HepG2 (cell line): ENCODE measurements around the gene PPM1M. TPM values are rescaled to one million over a fixed set of nuclear protein-coding genes. Genes with fewer than 3 reads are reported as not detected.
A peak's percentile ranks its signal among the peaks of the same experiment; 100 is the strongest.

Experiments used
- IRX3 ChIP-seq: sonication (generic); formaldehyde crosslinking; IDR thresholded peaks from 2 replicates; pipeline ENCODE4 v1.8.1; 2023; ENCODE audit warnings: mild to moderate bottlenecking, low read depth, missing genetic modification reagents, borderline replicate concordance
- KAT8 ChIP-seq: IDR thresholded peaks from 2 replicates; pipeline ENCODE4 v1.6.1; 2016; ENCODE audit warnings: missing genetic modification reagents, missing compliant biosample characterization
- MYC ChIP-seq: sonication (generic); formaldehyde crosslinking; IDR thresholded peaks from 2 replicates; pipeline ENCODE4 v1.9.0; 2021; ENCODE audit warnings: missing genetic modification reagents, borderline replicate concordance
- SMAD3 ChIP-seq: sonication (generic); formaldehyde crosslinking; IDR thresholded peaks from 2 replicates; pipeline ENCODE4 v1.4.0; 2020; ENCODE audit warnings: missing genetic modification reagents
- TEAD3 ChIP-seq: optimal IDR thresholded peaks from 2 replicates; pipeline ENCODE3; 2016; ENCODE audit warnings: borderline replicate concordance
- ZNF292 ChIP-seq: sonication (generic); formaldehyde crosslinking; IDR thresholded peaks from 2 replicates; pipeline ENCODE4 v1.8.1; 2022; ENCODE audit warnings: mild to moderate bottlenecking, low read depth, missing genetic modification reagents, borderline replicate concordance
- ZNF34 ChIP-seq: sonication (generic); formaldehyde crosslinking; IDR thresholded peaks from 2 replicates; pipeline ENCODE4 v1.4.0; 2020; ENCODE audit warnings: mild to moderate bottlenecking, missing genetic modification reagents, borderline replicate concordance
- ZNF577 ChIP-seq: sonication (generic); formaldehyde crosslinking; IDR thresholded peaks from 2 replicates; pipeline ENCODE4 v1.4.0; 2020; ENCODE audit warnings: mild to moderate bottlenecking, low read depth, missing genetic modification reagents, borderline replicate concordance
- ZNF619 ChIP-seq: sonication (generic); formaldehyde crosslinking; IDR thresholded peaks from 2 replicates; pipeline ENCODE4 v1.4.0; 2020; ENCODE audit warnings: mild to moderate bottlenecking, missing genetic modification reagents
- ZNF839 ChIP-seq: sonication (generic); formaldehyde crosslinking; IDR thresholded peaks from 2 replicates; pipeline ENCODE4 v1.4.0; 2020; ENCODE audit warnings: missing genetic modification reagents, mild to moderate bottlenecking, borderline replicate concordance
- polyA plus RNA-seq, 8 experiments: library from polyadenylated mRNA; depleted of rRNA in 3 of 8; stranded (reverse) in 7 of 8; unstranded in 1 of 8; fragments of >200 nt; fragmentation: Illumina TruSeq in 4 of 8; extraction: Trizol in 4 of 8; gene quantifications; 2 replicates each; pipeline versions ENCODE4 v1.2.1 to v1.2.3, GENCODE V29; 2011 to 2016; ENCODE audit warnings: low read depth in 4 of 8, missing spikeins in 1 of 8, mixed read lengths in 1 of 8; ENCODE audit not compliant: insufficient read depth in 1 of 8
- total RNA-seq, 5 experiments: library from RNA; depleted of rRNA; stranded (reverse); fragments of >200 nt; fragmentation: Illumina TruSeq; extraction: Trizol; gene quantifications; 2 replicates each; pipeline ENCODE4 v1.2.3, GENCODE V29; 2016; ENCODE audit warnings: low read depth in 1 of 5
- TF ChIP-seq, protein P1 (sequence below): IDR thresholded peaks from 2 replicates; pipeline ENCODE4 v1.6.1; 2016; ENCODE audit warnings: low read depth, control low read depth
- TF ChIP-seq, protein P2 (sequence below): sonication (generic); formaldehyde crosslinking; IDR thresholded peaks from 2 replicates; pipeline ENCODE4 v1.4.0; 2020; ENCODE audit warnings: missing genetic modification reagents, borderline replicate concordance
- TF ChIP-seq, protein P3 (sequence below): sonication (generic); formaldehyde crosslinking; IDR thresholded peaks from 2 replicates; pipeline ENCODE4 v1.9.0; 2021; ENCODE audit warnings: missing genetic modification reagents, mild to moderate bottlenecking, borderline replicate concordance
- TF ChIP-seq, protein P4 (sequence below): sonication (generic); formaldehyde crosslinking; IDR thresholded peaks from 2 replicates; pipeline ENCODE4 v1.4.0; 2020; ENCODE audit warnings: mild to moderate bottlenecking, missing genetic modification reagents, borderline replicate concordance

The PPM1M gene
- total and polyA plus RNA-seq, 2 of the 13 experiments (the other 11 are each of a cell fraction or from before 2014, with no cell fraction given) = 2.5 to 5.9 TPM

DNA sequence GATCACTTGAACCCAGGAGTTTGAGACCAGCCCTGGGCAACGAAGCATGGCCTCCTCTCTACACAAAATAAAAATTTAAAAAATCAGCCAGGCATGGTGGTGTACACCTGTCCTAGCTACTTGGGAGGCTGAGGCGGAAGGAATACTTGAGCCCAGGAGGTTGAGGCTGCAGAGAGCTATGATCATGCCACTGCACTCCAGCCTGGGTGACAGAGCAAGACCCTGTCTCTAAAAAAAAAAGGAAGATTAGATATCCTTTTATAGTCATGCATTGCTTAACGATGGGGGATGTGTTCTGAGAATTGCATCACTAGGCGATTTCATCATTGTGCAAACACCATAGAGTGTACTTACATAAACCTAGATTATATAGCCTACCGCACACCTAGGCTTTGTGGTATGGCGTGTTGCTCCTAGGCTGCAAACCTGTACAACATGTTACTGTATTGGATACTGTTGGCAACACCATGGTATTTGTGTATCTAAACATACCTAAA is 35.0 kb upstream of the PPM1M start (continued):
- TF ChIP-seq, protein P1, sequence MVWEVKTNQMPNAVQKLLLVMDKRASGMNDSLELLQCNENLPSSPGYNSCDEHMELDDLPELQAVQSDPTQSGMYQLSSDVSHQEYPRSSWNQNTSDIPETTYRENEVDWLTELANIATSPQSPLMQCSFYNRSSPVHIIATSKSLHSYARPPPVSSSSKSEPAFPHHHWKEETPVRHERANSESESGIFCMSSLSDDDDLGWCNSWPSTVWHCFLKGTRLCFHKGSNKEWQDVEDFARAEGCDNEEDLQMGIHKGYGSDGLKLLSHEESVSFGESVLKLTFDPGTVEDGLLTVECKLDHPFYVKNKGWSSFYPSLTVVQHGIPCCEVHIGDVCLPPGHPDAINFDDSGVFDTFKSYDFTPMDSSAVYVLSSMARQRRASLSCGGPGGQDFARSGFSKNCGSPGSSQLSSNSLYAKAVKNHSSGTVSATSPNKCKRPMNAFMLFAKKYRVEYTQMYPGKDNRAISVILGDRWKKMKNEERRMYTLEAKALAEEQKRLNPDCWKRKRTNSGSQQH = peak; percentile 84; the same call in 1 of the 2 replicates
- TF ChIP-seq ZNF839 (CRISPR knock-in tag) (no peak), SMAD3 (CRISPR knock-in tag) (peak; percentile 92; the same call in 1 of the 2 replicates), ZNF34 (CRISPR knock-in tag) (0 out of 2 replicates have a peak, but pooled peaks have one; percentile 49), ZNF619 (no peak), ZNF292 (no peak), ZNF577 (CRISPR knock-in tag) (no peak), MYC (CRISPR knock-in tag) (no peak), TEAD3 (CRISPR knock-in tag) (peak; percentile 73), KAT8 (peak; percentile 85; the same call in 1 of the 2 replicates), IRX3 (peak; percentile 45; the same call in 1 of the 2 replicates)
- TF ChIP-seq, protein P2, sequence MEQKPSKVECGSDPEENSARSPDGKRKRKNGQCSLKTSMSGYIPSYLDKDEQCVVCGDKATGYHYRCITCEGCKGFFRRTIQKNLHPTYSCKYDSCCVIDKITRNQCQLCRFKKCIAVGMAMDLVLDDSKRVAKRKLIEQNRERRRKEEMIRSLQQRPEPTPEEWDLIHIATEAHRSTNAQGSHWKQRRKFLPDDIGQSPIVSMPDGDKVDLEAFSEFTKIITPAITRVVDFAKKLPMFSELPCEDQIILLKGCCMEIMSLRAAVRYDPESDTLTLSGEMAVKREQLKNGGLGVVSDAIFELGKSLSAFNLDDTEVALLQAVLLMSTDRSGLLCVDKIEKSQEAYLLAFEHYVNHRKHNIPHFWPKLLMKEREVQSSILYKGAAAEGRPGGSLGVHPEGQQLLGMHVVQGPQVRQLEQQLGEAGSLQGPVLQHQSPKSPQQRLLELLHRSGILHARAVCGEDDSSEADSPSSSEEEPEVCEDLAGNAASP (CRISPR knock-in tag) = peak; percentile 88
- TF ChIP-seq, protein P3, sequence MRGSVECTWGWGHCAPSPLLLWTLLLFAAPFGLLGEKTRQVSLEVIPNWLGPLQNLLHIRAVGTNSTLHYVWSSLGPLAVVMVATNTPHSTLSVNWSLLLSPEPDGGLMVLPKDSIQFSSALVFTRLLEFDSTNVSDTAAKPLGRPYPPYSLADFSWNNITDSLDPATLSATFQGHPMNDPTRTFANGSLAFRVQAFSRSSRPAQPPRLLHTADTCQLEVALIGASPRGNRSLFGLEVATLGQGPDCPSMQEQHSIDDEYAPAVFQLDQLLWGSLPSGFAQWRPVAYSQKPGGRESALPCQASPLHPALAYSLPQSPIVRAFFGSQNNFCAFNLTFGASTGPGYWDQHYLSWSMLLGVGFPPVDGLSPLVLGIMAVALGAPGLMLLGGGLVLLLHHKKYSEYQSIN (CRISPR knock-in tag) = no peak
- TF ChIP-seq, protein P4, sequence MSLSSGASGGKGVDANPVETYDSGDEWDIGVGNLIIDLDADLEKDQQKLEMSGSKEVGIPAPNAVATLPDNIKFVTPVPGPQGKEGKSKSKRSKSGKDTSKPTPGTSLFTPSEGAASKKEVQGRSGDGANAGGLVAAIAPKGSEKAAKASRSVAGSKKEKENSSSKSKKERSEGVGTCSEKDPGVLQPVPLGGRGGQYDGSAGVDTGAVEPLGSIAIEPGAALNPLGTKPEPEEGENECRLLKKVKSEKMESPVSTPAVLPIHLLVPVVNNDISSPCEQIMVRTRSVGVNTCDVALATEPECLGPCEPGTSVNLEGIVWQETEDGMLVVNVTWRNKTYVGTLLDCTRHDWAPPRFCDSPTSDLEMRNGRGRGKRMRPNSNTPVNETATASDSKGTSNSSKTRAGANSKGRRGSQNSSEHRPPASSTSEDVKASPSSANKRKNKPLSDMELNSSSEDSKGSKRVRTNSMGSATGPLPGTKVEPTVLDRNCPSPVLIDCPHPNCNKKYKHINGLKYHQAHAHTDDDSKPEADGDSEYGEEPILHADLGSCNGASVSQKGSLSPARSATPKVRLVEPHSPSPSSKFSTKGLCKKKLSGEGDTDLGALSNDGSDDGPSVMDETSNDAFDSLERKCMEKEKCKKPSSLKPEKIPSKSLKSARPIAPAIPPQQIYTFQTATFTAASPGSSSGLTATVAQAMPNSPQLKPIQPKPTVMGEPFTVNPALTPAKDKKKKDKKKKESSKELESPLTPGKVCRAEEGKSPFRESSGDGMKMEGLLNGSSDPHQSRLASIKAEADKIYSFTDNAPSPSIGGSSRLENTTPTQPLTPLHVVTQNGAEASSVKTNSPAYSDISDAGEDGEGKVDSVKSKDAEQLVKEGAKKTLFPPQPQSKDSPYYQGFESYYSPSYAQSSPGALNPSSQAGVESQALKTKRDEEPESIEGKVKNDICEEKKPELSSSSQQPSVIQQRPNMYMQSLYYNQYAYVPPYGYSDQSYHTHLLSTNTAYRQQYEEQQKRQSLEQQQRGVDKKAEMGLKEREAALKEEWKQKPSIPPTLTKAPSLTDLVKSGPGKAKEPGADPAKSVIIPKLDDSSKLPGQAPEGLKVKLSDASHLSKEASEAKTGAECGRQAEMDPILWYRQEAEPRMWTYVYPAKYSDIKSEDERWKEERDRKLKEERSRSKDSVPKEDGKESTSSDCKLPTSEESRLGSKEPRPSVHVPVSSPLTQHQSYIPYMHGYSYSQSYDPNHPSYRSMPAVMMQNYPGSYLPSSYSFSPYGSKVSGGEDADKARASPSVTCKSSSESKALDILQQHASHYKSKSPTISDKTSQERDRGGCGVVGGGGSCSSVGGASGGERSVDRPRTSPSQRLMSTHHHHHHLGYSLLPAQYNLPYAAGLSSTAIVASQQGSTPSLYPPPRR (CRISPR knock-in tag) = peak; percentile 84; the same call in 1 of the 2 replicates
